Trophoblast cell (in vitro differentiated cells and primary cell): ENCODE measurements around the gene TOMM20.

ENCODE experiments used
- DNase-seq, 2 donors: peaks; one replicate each; pipeline ENCODE4 v3.0.0-alpha.2; 2016
- H2AFZ ChIP-seq: 2 replicates; pipeline ENCODE4 v1.6.1; 2013; ENCODE audit warnings: low read length, moderate library complexity, mild to moderate bottlenecking; ENCODE audit not compliant: insufficient read depth, poor library complexity
- H2AK5ac ChIP-seq: 2 replicates; pipeline ENCODE4 v1.6.1; 2013; ENCODE audit warnings: mild to moderate bottlenecking, low read length
- H2BK120ac ChIP-seq: 2 replicates; pipeline ENCODE4 v1.6.1; 2013; ENCODE audit warnings: low read length, mild to moderate bottlenecking, moderate library complexity; ENCODE audit not compliant: insufficient read depth, poor library complexity
- H2BK12ac ChIP-seq: 2 replicates; pipeline ENCODE4 v1.6.1; 2013; ENCODE audit warnings: mild to moderate bottlenecking, low read length, moderate library complexity
- H2BK5ac ChIP-seq: 2 replicates; pipeline ENCODE4 v1.6.1; 2013; ENCODE audit warnings: low read length, low read depth, moderate library complexity, mild to moderate bottlenecking; ENCODE audit not compliant: poor library complexity
- H3K14ac ChIP-seq: 2 replicates; pipeline ENCODE4 v1.6.1; 2013; ENCODE audit warnings: mild to moderate bottlenecking, low read length
- H3K18ac ChIP-seq: 2 replicates; pipeline ENCODE4 v1.6.1; 2013; ENCODE audit warnings: mild to moderate bottlenecking, low read length
- H3K23ac ChIP-seq: 2 replicates; pipeline ENCODE4 v1.6.1; 2013; ENCODE audit warnings: low read length
- H3K27ac ChIP-seq: 2 replicates; pipeline ENCODE4 v1.5.1; 2013; ENCODE audit warnings: low read depth, mild to moderate bottlenecking, inconsistent platforms, low read length, moderate library complexity
- H3K27me3 ChIP-seq: 2 replicates; pipeline ENCODE4 v1.6.1; 2013; ENCODE audit warnings: inconsistent platforms, mild to moderate bottlenecking, low read length, moderate library complexity; ENCODE audit not compliant: insufficient read depth
- H3K36me3 ChIP-seq, 2 experiments: 1 replicate in 1 of 2; 2 replicates in 1 of 2; pipeline ENCODE4 v1.6.1; 2013; ENCODE audit warnings: low read length in 2 of 2, mild to moderate bottlenecking in 2 of 2, moderate library complexity in 1 of 2; ENCODE audit not compliant: insufficient read depth in 2 of 2, control insufficient read depth in 1 of 2
- H3K4ac ChIP-seq: 2 replicates; pipeline ENCODE4 v1.6.1; 2013; ENCODE audit warnings: low read depth, mild to moderate bottlenecking, low read length, moderate library complexity
- H3K4me1 ChIP-seq, 2 experiments: 1 replicate in 1 of 2; 2 replicates in 1 of 2; pipeline ENCODE4 v1.6.1; 2013; ENCODE audit warnings: low read length in 2 of 2, mild to moderate bottlenecking in 2 of 2, moderate library complexity in 1 of 2; ENCODE audit not compliant: insufficient read depth in 2 of 2, control insufficient read depth in 1 of 2
- H3K4me2 ChIP-seq: 2 replicates; pipeline ENCODE4 v1.6.1; 2013; ENCODE audit warnings: inconsistent platforms, mild to moderate bottlenecking, low read length, moderate library complexity
- H3K4me3 ChIP-seq: 2 replicates; pipeline ENCODE4 v1.5.1; 2013; ENCODE audit warnings: mild to moderate bottlenecking, low read depth, low read length, inconsistent platforms
- H3K79me1 ChIP-seq: one replicate; pipeline ENCODE4 v1.6.1; 2013; ENCODE audit warnings: low read length
- H3K79me2 ChIP-seq: 2 replicates; pipeline ENCODE4 v1.6.1; 2013; ENCODE audit warnings: low read length, mild to moderate bottlenecking; ENCODE audit not compliant: control insufficient read depth, insufficient read depth, poor library complexity
- H3K9ac ChIP-seq: 2 replicates; pipeline ENCODE4 v1.6.1; 2013; ENCODE audit warnings: mild to moderate bottlenecking, low read length
- H3K9me3 ChIP-seq: 2 replicates; pipeline ENCODE4 v1.6.1; 2013; ENCODE audit warnings: low read depth, mild to moderate bottlenecking, control low read depth, inconsistent platforms, low read length; ENCODE audit not compliant: insufficient read depth
- H4K12ac ChIP-seq: 2 replicates; pipeline ENCODE4 v1.6.1; 2013; ENCODE audit warnings: low read depth, mild to moderate bottlenecking, low read length, moderate library complexity
- H4K8ac ChIP-seq: 2 replicates; pipeline ENCODE4 v1.6.1; 2013; ENCODE audit warnings: low read depth, mild to moderate bottlenecking, low read length, moderate library complexity
- H4K91ac ChIP-seq: one replicate; pipeline ENCODE4 v1.6.1; 2013; ENCODE audit warnings: low read depth, mild to moderate bottlenecking, low read length, moderate library complexity
- WGBS: extraction: QIAGEN DNeasy Blood & Tissue Kit; methylation state at CpG from one replicate; pipeline ENCODE4 v1.1.7; 2013; ENCODE audit warnings: missing lambda C conversion rate; ENCODE audit not compliant: insufficient read length, insufficient coverage; ENCODE audit errors: extremely low coverage; 5-methylcytosine and 5-hydroxymethylcytosine counted together

TOMM20 gene

DNA sequence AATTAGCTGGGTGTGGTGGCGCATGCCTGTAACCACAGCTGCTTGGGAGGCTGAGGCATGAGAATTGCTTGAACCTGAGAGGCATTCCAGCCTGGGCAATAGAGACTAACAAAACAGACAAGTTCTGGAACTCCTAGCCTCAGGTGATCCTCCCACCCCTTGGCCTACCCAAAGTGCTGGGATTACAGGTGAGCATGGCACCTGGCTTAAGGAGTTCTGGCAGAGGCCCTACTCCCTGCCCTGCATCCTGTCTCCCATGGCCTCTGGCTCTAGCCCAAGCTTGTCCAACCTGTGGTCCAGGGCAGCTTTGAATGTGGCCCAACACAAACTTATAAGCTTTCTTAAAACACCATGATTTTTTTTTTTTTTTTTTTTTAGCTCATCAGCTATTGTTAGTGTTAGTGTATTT, 20.4 kb downstream of the TOMM20 start:
- H4K91ac ChIP-seq = no peak overlapping the region
- H2BK5ac ChIP-seq = no peak overlapping the region
- WGBS = no CpG with 5 or more reads among the region's 1 CpG

DNA sequence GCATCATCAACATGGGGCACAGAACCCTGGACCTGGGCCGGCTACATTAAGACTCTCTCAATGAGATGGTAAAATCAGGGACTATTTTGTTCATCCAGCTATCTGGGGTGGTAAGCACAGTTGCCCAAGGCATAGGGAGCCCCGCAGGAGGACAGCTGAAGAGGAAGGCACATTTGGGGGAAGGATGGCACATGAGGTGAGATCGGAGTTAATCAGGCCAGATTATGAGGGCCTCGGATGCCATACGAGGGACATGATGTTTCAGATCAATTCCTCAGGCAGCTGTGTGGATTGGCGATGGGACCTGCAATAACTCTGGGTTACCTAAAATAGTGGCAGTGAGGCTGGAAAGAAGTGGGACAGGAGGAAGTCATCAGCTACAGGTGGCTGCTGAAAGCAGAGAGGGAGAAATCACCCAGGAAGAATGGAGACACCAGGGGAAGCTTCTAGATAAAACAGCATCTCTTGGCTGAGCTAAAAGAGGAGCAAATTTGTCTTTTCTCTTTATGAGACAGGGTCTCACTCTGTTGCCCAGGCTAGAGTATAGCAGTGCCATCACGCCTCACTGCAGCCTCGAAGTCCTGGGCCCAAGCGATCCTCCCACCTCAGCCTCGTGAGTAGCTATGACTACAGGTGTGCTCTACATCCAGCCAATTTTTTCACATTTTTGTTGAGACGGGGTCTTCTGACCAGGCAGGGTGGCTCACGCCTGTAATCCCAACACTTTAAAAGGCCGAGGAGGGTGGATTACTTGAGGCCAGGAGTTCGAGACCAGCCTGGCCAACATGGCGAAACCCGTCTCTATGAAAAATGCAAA, 21.1 kb downstream of the TOMM20 start:
- Histone ChIP-seq H3K36me3 (peaks cover 13 to 30% of the 10 kb centered on the region in 2 experiments), H4K8ac (no peak overlapping the region), H2BK12ac (no peak overlapping the region), H3K4me1 (peaks cover 0 to 2% of the 10 kb centered on the region in 2 experiments), H2BK5ac (no peak overlapping the region), H3K4me2 (no peak overlapping the region), H3K79me2 (no peaks in the 10 kb centered on the region), H3K18ac (no peak overlapping the region), H2AK5ac (no peak overlapping the region), H3K4ac (no peak overlapping the region), H3K9me3 (no peaks in the 10 kb centered on the region), H2AFZ (no peak overlapping the region), H4K91ac (no peak overlapping the region), H3K23ac (no peak overlapping the region), H3K79me1 (no peaks in the 10 kb centered on the region), H3K27me3 (no peaks in the 10 kb centered on the region), H3K27ac (no peak overlapping the region), H3K4me3 (no peak overlapping the region), H3K14ac (no peak overlapping the region), H3K9ac (no peak overlapping the region), H2BK120ac (no peak overlapping the region), H4K12ac (no peak overlapping the region)
- no peak for DNase-seq
- no CpG with 5 or more reads among the region's 16 CpGs for WGBS

More for the DNA sequence above, 20.4 kb downstream of the TOMM20 start:
- no peaks in the 10 kb centered on the region for H3K9me3 ChIP-seq
- DNase-seq = peak; percentile 78 to 80
- no peaks in the 10 kb centered on the region for H3K79me1 ChIP-seq
- H3K9ac ChIP-seq = no peak overlapping the region
- no peak overlapping the region for H3K14ac ChIP-seq
- H2BK12ac ChIP-seq = no peak overlapping the region
- no peak overlapping the region for H3K4ac ChIP-seq
- no peak overlapping the region for H3K18ac ChIP-seq
- H3K27ac ChIP-seq = no peak overlapping the region
- peaks cover 14 to 31% of the 10 kb centered on the region in 2 experiments for H3K36me3 ChIP-seq
- no peak overlapping the region for H3K23ac ChIP-seq
- no peaks in the 10 kb centered on the region for H3K79me2 ChIP-seq
- no peak overlapping the region for H4K12ac ChIP-seq
- H3K27me3 ChIP-seq = no peaks in the 10 kb centered on the region
- peaks cover 0 to 2% of the 10 kb centered on the region in 2 experiments for H3K4me1 ChIP-seq
- H3K4me2 ChIP-seq = no peak overlapping the region
- H2AK5ac ChIP-seq = no peak overlapping the region
- H2AFZ ChIP-seq = no peak overlapping the region
- H3K4me3 ChIP-seq = no peak overlapping the region
- H2BK120ac ChIP-seq = no peak overlapping the region
- H4K8ac ChIP-seq = no peak overlapping the region

DNA sequence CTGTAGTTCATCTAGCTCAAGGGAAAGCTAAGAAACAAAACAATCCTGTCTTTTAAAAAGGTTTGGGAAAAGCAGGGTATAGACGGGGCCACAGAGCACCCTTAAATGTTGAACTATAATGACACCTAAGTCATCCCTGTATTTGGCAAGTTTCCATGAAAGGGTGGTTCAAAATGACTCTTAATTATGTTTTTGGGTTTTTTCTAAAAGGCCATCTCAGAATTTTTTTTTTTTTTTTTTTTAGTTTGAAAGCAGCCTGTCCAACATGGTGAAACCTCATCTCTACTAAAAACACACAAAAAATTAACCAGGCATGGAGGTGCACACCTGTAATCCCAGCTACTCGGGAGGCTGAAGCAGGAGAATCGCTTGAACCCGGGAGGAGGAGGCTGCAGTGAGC, 22.2 kb downstream of the TOMM20 start:
- Histone ChIP-seq H4K8ac (no peak overlapping the region), H3K4me3 (no peak overlapping the region), H2AK5ac (no peak overlapping the region), H4K91ac (no peak overlapping the region), H2BK12ac (no peak overlapping the region), H2BK120ac (no peak overlapping the region), H3K27me3 (no peaks in the 10 kb centered on the region), H3K23ac (no peak overlapping the region), H3K4ac (no peak overlapping the region), H3K9me3 (no peaks in the 10 kb centered on the region), H3K4me2 (no peak overlapping the region), H2BK5ac (no peak overlapping the region), H3K27ac (no peak overlapping the region), H3K79me2 (no peaks in the 10 kb centered on the region), H3K18ac (no peak overlapping the region), H3K79me1 (no peaks in the 10 kb centered on the region), H3K36me3 (peaks cover 11 to 26% of the 10 kb centered on the region in 2 experiments), H4K12ac (no peak overlapping the region), H3K14ac (no peak overlapping the region), H3K4me1 (peaks cover 0 to 2% of the 10 kb centered on the region in 2 experiments), H3K9ac (no peak overlapping the region), H2AFZ (no peak overlapping the region)
- DNase-seq = no peak
- WGBS = no CpG with 5 or more reads among the region's 4 CpGs

DNA sequence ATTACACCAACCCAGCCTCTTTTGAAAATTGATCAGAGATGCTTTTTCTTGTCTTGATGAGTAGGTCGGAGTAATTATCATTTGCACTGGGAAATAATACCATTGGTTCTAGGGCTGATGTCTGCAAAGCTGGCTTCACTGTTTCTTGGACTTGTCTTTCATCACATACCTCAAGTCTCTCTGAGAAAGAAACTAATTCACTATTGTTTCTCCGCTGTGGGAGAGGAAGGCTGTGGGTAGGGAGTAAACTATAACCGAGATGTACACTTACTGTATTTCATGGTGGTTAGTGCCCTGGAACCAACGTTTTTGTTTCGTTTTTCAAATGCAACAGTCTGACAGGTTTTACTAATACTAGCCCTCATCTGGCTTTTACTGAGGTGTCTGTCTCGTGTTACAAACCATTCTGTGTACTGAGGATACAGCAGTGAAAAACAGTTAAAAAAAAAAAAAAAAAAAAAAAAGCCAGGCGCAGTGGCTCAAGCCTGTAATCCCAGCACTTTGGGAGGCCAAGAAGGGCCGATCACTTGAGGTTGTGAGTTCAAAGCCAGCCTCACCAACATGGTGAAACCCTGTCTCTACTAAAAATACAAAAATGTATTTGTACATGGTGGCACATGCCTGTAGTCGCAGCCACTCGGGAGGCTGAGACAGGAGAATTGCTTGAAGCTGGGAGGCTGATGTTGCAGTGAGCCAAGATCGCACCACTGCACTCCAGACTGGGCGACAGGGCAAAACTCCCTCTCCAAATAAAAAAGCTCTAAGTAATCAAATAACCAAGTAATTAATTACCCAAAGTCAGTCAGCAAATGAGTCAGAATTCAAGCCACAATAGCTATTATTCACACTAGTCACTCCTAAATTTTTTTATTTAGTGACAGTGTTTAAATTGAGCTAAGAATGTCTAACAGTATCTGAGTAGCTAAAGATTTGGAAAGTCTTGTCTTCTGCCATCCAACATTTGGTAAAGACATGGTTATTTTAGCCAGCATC, 23.3 kb downstream of the TOMM20 start:
- Histone ChIP-seq H3K9me3 (no peaks in the 10 kb centered on the region), H3K18ac (no peak overlapping the region), H2BK12ac (no peak overlapping the region), H2AFZ (no peak overlapping the region), H2AK5ac (no peak overlapping the region), H3K4ac (no peak overlapping the region), H3K79me1 (no peaks in the 10 kb centered on the region), H3K27ac (no peak overlapping the region), H2BK120ac (no peak overlapping the region), H3K4me2 (no peak overlapping the region), H4K8ac (no peak overlapping the region), H3K4me3 (no peak overlapping the region), H2BK5ac (no peak overlapping the region), H3K4me1 (peaks cover 0 to 2% of the 10 kb centered on the region in 2 experiments), H4K12ac (no peak overlapping the region), H3K9ac (no peak overlapping the region), H3K14ac (no peak overlapping the region), H3K23ac (no peak overlapping the region), H3K36me3 (peaks cover 11 to 23% of the 10 kb centered on the region in 2 experiments), H3K27me3 (no peaks in the 10 kb centered on the region), H4K91ac (no peak overlapping the region), H3K79me2 (no peaks in the 10 kb centered on the region)
- no peak for DNase-seq
- WGBS = no CpG with 5 or more reads among the region's 12 CpGs
